Psoas muscle (tissue), 8 donors: ENCODE measurements around the gene RBM20. TPM values are rescaled to one million over a fixed set of nuclear protein-coding genes. Genes with fewer than 3 reads are reported as not detected.
A peak's percentile ranks its signal among the peaks of the same experiment; 100 is the strongest.
"Not testable (repeated sequence)": the region's sequence is repeated elsewhere in the genome, so short reads cannot be mapped to it uniquely, and the experiment has no call there.

Source experiments
- ATAC-seq, 4 donors: fragments of 200-7000 bp; cut with Tn5 transposase; one replicate each; pipeline ENCODE4 v1.9.1; 2020; ENCODE audit warnings: moderate library complexity in 3 of 4, mild to moderate bottlenecking in 2 of 4
- DNase-seq, 2 donors: peaks; one replicate each; pipeline ENCODE4 v3.0.0-alpha.2; 2020
- H3K27ac ChIP-seq: fragments of 200-600 bp; one replicate; pipeline ENCODE4 v1.8.0; 2022
- H3K27me3 ChIP-seq, 3 donors: fragments of 200-600 bp in 1 of 3; one replicate each; pipeline versions ENCODE4 v1.6.1 to v1.8.0; 2013 to 2022; ENCODE audit warnings: low read length in 2 of 3, mild to moderate bottlenecking in 2 of 3, moderate library complexity in 1 of 3; ENCODE audit not compliant: insufficient read depth in 3 of 3
- H3K36me3 ChIP-seq, 2 donors: fragments of 200-600 bp in 1 of 2; one replicate each; pipeline versions ENCODE4 v1.6.1 to v1.8.0; 2013 to 2022; ENCODE audit warnings: low read depth in 1 of 2, mild to moderate bottlenecking in 1 of 2, moderate library complexity in 1 of 2; ENCODE audit not compliant: insufficient read depth in 1 of 2
- H3K4me1 ChIP-seq: fragments of 200-600 bp; one replicate; pipeline ENCODE4 v1.8.0; 2022
- H3K4me3 ChIP-seq: fragments of 200-600 bp; one replicate; pipeline ENCODE4 v1.8.0; 2022; ENCODE audit warnings: mild to moderate bottlenecking
- H3K9me3 ChIP-seq: fragments of 200-600 bp; one replicate; pipeline ENCODE4 v1.8.0; 2022
- CTCF ChIP-seq: fragments of 200-600 bp; IDR thresholded peaks from one replicate; pipeline ENCODE4 v1.8.0; 2022; ENCODE audit warnings: antibody characterized with exemption
- WGBS, 3 donors: extraction: QIAGEN DNeasy Blood & Tissue Kit; methylation state at CpG; one replicate each; pipeline versions ENCODE4 v1.1.6 to v1.1.7; 2013; 5-methylcytosine and 5-hydroxymethylcytosine counted together
- intact Hi-C, 2 donors: fragments of 100-400 bp; cut with DNase I; formaldehyde crosslinking; loops; one replicate each; pipeline versions ENCODE4 v1.11.0 to v1.14.2; 2022
- polyA plus RNA-seq, 3 donors: library from polyadenylated mRNA; stranded (reverse); fragments of 200-250 nt; gene quantifications; one replicate each; pipeline ENCODE4 v1.2.3, GENCODE V29; 2013
- total RNA-seq, 4 donors: library from RNA; stranded (reverse); fragmentation: NEBNext Ultra II Directional in 2 of 4; extraction: Animal tissue kit (Norgen Biotek cat#: 25700) in 2 of 4; gene quantifications; one replicate each; pipeline versions ENCODE4 v1.2.1 to v1.2.4, GENCODE V29; 2021 to 2023
- donor health status: healthy with polysubstance abuse.
- donor health status: DM: no; HTN: no; CAD: no; lungs with moderate emphysema.
- donor health status: Bipolar disorder and iron deficiency.
- donor health status: healthy.
- donor health status: DM: yes; HTN: yes; CAD: no.
- donor health status: DM: no; HTN: no; CAD: no.
- donor health status: DM: no; HTN: no; CAD: no.
- donor health status: DM: yes; HTN: yes; CAD: no.

Gene RBM20
- total and polyA plus RNA-seq, 7 donors = 1.6 to 48.8 (median 14.2) TPM

GRCh38 chr10:110864662-110865140 is 220.6 kb downstream of the RBM20 start:
- no peak overlapping the region for H3K4me3 ChIP-seq
- peaks cover 8% of the 10 kb centered on the region for H3K4me1 ChIP-seq

GRCh38 chr10:110865186-110865808 is 221.2 kb downstream of the RBM20 start:
- TF ChIP-seq CTCF = no peak
- Histone ChIP-seq H3K36me3 (no peaks in the 10 kb centered on the region), H3K4me3 (no peak overlapping the region), H3K27me3 (no peaks in the 10 kb centered on the region), H3K9me3 (no peaks in the 10 kb centered on the region), H3K27ac (peak overlapping the region; percentile 59), H3K4me1 (peaks cover 2% of the 10 kb centered on the region)
- ATAC-seq = peak in 3 of 4 donors; percentile 46 to 58 (median 50)
- DNase-seq = no peak
- 42 to 55% (median 42%) methylated on average over 6 of the region's 6 CpGs for WGBS, 3 donors
- intact Hi-C loops = no loop called here

More at GRCh38 chr10:110864662-110865140, 220.6 kb downstream of the RBM20 start:
- no peaks in the 10 kb centered on the region for H3K27me3 ChIP-seq
- DNase-seq (no peak), ATAC-seq (peak in 1 of 4 donors; percentile 46)
- WGBS, 3 donors = 42 to 49% (median 44%) methylated on average over 6 of the region's 6 CpGs
- TF ChIP-seq CTCF = no peak
- H3K27ac ChIP-seq = peak overlapping the region; percentile 59
- H3K36me3 ChIP-seq = no peaks in the 10 kb centered on the region
- H3K9me3 ChIP-seq = no peaks in the 10 kb centered on the region
- intact Hi-C loops = no loop called here

GRCh38 chr10:110865809-110866482 is 221.8 kb downstream of the RBM20 start:
- Histone ChIP-seq H3K36me3 (no peaks in the 10 kb centered on the region), H3K4me3 (no peak overlapping the region), H3K9me3 (no peaks in the 10 kb centered on the region), H3K27me3 (no peaks in the 10 kb centered on the region), H3K27ac (peak overlapping the region; percentile 59), H3K4me1 (peaks cover 2% of the 10 kb centered on the region)
- no peak for TF ChIP-seq CTCF
- WGBS, 3 donors = 69 to 79% (median 72%) methylated on average over 4 of the region's 4 CpGs
- ATAC-seq = peak in 1 of 4 donors; percentile 43
- intact Hi-C loops = no loop called here
- DNase-seq = no peak

- ATAC-seq, H3K9me3 ChIP-seq, intact Hi-C loops, H3K27ac ChIP-seq, H3K27me3 ChIP-seq, H3K4me1 ChIP-seq, H3K4me3 ChIP-seq, DNase-seq, H3K36me3 ChIP-seq: not testable (repeated sequence)
- 83 to 86% (median 84%) methylated on average over 8 of the region's 8 CpGs for WGBS, 3 donors
Measured at GRCh38 chr10:110867011-110867806, 223.1 kb downstream of the RBM20 start.
